ENCODE results near the gene MYO10. TPM values are rescaled to one million over a fixed set of nuclear protein-coding genes. Genes with fewer than 3 reads are reported as not detected.
A peak's percentile ranks its signal among the peaks of the same experiment; 100 is the strongest.

Gene MYO10
- total RNA-seq, 2 donors from 2014 or later, result 57.6 to 71.7 TPM

DNA sequence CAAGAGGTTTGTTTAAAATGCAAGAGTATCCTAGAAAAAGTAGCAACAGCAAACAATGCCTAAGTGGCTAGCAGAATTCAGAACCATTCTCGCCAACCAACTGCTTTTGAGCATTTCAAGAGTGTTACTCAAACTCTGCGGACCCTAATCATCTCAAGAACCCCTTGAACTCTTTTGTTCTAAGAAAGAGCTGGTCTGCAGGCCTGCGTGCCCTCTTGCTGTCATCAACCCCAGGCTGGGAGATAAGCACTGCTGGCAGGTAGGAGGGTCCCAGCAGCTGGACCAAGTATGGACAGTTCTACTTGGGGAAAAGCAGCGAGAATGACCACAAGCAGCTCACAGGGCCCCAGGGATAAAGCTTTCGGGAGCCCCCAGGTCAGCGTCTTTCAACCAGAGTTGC, 38.3 kb downstream of the MYO10 start:
- DNase-seq, result no peak
- ATAC-seq, result no peak
- intact Hi-C loops (cut with DNase I, micrococcal nuclease), result no loop called here

- DNase-seq, result no peak
- peak; percentile 8 for ATAC-seq
- intact Hi-C loops (cut with DNase I, micrococcal nuclease), result no loop called here
These were observed 38.8 kb downstream of the MYO10 start for GRCh38 chr5:16897284-16897704.

- intact Hi-C loops (cut with DNase I, micrococcal nuclease), result no loop called here
- ATAC-seq, result no peak
- DNase-seq, result no peak
These were observed 39.3 kb downstream of the MYO10 start for GRCh38 chr5:16896767-16897166.

- ATAC-seq (peak; percentile 76), DNase-seq (peak; percentile 57 to 84)
- intact Hi-C loops (cut with DNase I, micrococcal nuclease), result no loop called here
These were observed 41.6 kb downstream of the MYO10 start for GRCh38 chr5:16894236-16895057.

DNA sequence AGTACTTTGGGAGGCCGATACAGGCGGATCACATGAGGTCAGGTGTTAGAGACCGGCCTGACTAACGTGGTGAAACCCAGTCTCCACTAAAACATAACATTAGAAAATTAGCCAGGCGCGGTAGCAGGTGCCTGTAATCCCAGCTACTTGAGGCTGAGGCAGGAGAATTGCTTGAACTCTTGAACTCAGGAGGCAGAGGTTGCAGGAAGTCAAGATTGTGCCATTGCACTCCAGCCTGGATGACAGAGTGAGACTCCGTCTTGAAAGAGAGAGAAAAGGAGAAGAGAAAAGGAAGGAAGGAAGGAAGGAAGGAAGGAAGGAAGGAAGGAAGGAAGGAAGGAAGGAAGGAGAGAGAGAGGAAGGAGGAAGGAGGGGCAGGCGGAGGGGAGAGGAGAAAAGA, 45.1 kb downstream of the MYO10 start:
- ATAC-seq (peak; percentile 21), DNase-seq (no peak)
- intact Hi-C loops (cut with DNase I, micrococcal nuclease), result no loop called here

DNA sequence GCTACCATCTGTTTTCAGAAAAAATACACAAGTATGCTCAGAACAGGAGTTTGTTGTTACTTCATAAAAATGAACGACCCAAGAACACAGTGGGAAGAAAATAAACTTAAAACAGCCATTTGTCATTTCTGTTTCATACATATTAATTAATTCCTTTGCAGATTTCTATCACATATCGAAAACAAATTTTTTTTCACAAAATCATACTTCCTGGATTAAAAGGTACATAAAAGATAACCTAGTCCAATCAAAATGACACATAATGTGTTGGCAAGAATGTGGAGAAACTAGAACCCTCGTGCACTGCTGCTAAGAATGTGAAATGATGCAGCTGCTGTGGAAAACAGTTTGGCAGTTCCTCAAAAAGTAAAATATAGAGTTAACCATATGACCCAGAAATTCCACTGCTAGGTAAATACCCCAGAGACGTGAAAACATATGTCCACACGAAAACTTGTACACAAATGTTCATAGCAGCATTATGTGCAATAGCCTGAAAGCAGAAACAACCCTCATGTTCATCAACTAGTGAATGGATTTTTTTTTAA, 46.0 kb downstream of the MYO10 start:
- intact Hi-C loops (cut with DNase I, micrococcal nuclease), result no loop called here
- ATAC-seq (no peak), DNase-seq (no peak)

DNA sequence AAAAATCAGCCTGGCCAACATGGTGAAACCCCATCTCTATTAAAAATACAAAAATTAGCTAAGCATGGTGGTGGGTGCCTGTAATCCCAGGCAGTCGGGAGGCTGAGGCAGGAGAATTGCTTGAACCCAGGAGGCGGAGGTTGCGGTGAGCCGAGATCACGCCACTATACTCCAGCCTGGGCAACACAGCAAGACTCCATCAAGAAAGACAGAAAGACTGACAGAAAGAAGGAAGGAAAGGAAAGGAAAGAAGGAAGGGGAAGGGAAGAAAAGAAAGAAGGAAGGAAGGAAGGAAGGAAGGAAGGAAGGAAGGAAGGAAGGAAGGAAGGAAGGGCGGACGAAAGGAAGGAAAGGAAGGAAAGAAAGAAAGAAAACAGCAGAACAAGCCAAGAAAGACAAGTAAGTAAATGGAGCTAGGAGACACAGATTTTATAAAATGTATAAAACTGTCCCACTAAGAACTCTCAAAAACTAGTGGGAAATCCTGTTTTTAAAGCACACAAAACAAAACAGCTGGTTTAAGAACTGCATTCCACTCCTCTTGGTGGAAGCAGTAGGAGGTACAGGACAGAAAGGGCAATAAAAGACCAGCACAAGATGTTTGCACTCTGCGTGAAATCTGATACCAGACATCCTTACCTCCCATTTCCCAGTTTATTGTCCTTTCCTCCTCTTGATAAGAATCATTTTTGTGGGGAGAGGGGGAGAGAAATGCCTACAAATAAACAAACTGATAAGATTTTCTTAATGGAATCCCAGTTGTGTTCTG, 46.7 kb downstream of the MYO10 start:
- intact Hi-C loops (cut with DNase I, micrococcal nuclease), result no loop called here
- ATAC-seq (peak; percentile 46), DNase-seq (no peak)

- peak; percentile 36 for ATAC-seq
- intact Hi-C loops (cut with DNase I, micrococcal nuclease), result no loop called here
- DNase-seq, result no peak
These were observed 47.4 kb downstream of the MYO10 start for GRCh38 chr5:16888694-16889124.

- intact Hi-C loops (cut with DNase I, micrococcal nuclease), result no loop called here
- ATAC-seq (no peak), DNase-seq (no peak)
These were observed 49.2 kb downstream of the MYO10 start for GRCh38 chr5:16886793-16887345.

DNA sequence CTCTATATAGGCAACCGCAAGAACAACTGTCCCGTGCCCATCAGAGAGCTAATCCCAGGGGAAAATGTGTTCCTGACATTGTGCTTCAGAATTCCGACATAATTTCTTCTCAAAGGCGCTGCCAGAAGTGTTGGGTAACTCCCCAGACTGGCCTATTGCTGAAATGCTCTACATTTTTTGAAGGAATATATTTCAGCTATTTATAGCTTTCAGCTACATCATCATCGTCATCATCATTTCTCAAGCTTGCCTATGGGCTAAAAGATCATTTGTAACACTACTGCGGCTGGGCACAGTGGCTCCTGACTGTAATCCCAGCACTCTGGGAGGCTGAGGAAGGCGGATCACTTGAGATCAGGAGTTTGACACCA, 49.7 kb downstream of the MYO10 start:
- DNase-seq, result no peak
- intact Hi-C loops (cut with DNase I, micrococcal nuclease), result no loop called here
- no peak for ATAC-seq

- DNase-seq (no peak), ATAC-seq (no peak)
These were observed 50.3 kb downstream of the MYO10 start for GRCh38 chr5:16885635-16886365.

GRCh38 chr5:16884595-16884994, 51.5 kb downstream of the MYO10 start:
- intact Hi-C loops (cut with DNase I, micrococcal nuclease), result no loop called here
- peak; percentile 65 for ATAC-seq
- no peak for DNase-seq

More at GRCh38 chr5:16885635-16886365, 50.3 kb downstream of the MYO10 start:
- intact Hi-C loops (cut with DNase I, micrococcal nuclease), result no loop called here

DNA sequence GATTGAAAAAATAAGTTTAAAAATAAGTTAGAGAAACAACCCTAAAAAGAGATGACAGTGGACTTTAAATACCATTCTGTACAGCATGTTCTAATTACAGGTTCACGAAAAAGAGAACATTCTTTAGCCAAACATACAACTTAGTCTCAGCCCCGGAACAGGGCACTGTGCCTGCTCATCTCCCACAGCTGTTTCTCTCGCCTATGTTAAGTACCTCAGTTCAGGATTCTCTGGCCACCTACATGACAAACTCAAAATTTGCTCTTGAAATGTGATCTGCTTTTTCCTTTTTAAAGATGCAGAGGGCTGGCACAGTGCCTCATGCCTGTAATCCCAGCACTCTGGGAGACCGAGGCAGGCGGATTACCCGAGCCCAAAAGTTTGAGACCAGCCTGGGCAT, 52.3 kb downstream of the MYO10 start:
- ATAC-seq, result no peak
- intact Hi-C loops (cut with DNase I, micrococcal nuclease), result no loop called here
- no peak for DNase-seq

GRCh38 chr5:16883176-16883575, 52.9 kb downstream of the MYO10 start:
- DNase-seq, result no peak
- intact Hi-C loops (cut with DNase I, micrococcal nuclease), result no loop called here
- ATAC-seq, result no peak

- intact Hi-C loops (cut with DNase I, micrococcal nuclease), result no loop called here
- peak in 1 of 2 donors; percentile 59 for DNase-seq
- ATAC-seq, result peak; percentile 83
These were observed 54.8 kb downstream of the MYO10 start for GRCh38 chr5:16881251-16881650.

DNA sequence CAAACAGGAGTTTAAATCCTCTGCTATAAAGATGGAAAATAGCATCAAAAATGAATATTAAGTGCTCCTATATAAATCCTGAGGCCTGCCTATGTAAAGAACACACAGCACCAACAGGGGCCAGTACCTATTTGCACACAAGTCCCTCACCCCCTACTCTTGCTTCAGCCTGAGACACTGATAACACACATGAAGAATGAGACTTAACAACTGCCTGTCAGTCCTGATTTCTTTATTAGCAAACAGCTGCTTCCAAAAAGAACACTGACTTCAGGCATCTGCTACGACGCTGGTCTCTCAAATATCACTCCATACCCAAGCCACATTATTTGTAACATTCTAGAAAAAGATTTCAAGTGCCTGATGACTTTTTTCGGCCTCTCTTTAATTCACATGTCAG, 55.5 kb downstream of the MYO10 start:
- ATAC-seq, result no peak
- intact Hi-C loops (cut with DNase I, micrococcal nuclease), result no loop called here
- DNase-seq, result no peak

DNA sequence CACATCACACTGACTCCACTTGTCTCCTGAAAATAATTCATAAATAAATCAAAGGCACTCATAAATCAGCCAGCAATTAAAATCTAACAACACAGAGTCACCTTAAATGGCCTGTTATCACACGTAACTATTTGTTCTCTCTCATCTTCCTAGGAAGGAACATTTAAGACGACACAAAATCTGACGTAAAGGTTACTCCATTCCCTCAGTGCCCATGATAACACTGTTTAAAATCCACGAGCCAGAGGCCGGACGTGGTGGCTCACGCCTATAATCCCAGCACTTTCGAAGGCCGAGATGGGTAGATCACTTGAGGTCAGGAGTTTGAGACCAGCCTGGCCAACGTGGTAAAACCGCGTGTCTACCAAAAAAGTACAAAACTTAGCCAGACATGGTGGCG, 56.4 kb downstream of the MYO10 start:
- no peak for DNase-seq
- intact Hi-C loops (cut with DNase I, micrococcal nuclease), result no loop called here
- ATAC-seq, result peak; percentile 4

- intact Hi-C loops (cut with DNase I, micrococcal nuclease), result no loop called here
- ATAC-seq (peak; percentile 33), DNase-seq (no peak)
These were observed 56.9 kb downstream of the MYO10 start for GRCh38 chr5:16879191-16879590.

All from left colon (tissue), 2 donors.